ENCODE measurements around the gene WDR91. TPM values are rescaled to one million over a fixed set of nuclear protein-coding genes. Genes with fewer than 3 reads are reported as not detected.

The WDR91 gene
- total RNA-seq, 1 experiment from 2014 or later = 8.4 TPM

DNA sequence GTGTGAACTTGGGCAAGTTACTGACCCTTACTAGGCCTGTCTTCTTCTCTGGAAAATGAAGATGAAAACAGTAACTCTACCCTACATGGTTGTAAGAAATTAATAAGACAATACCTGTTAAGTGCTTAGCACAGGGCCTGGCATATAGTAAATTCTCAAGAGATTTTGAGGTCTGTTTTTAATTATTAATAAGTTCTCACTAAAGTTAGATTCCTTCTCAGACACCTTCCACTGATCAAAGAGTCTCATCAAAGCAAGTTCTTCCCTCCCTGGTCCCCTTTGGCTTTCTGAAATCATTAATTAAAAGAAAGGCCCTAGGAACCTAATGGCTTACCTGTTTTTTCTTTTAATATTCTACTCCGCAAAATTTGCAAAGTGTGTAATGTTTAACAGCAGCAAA is 58.9 kb downstream of the WDR91 start:
- Histone ChIP-seq H3K4me3 (no peak overlapping the region), H2AFZ (no peak overlapping the region), H3K79me2 (ENCODE audit: low read depth) (no peaks in the 10 kb centered on the region), H3K9me3 (ENCODE audit: insufficient read depth, low read depth) (peaks cover 20% of the 10 kb centered on the region), H3K36me3 (ENCODE audit: low read depth) (no peaks in the 10 kb centered on the region), H3K27ac (no peak overlapping the region), H4K20me1 (ENCODE audit: insufficient read depth) (no peaks in the 10 kb centered on the region), H3K27me3 (ENCODE audit: insufficient read depth, low read depth) (no peaks in the 10 kb centered on the region), H3F3A (ENCODE audit: insufficient read depth, low read depth) (peaks cover 6% of the 10 kb centered on the region; the same call in 1 of the 2 replicates), H3K4me2 (no peak overlapping the region), H3K9me2 (ENCODE audit: insufficient read depth) (no peaks in the 10 kb centered on the region), H3K4me1 (replicated peaks; ENCODE audit: insufficient read depth) (peaks cover 6% of the 10 kb centered on the region; the same call in 1 of the 2 replicates)
- CTCF ChIA-PET = no interaction called here
- intact Hi-C loops (cut with micrococcal nuclease; ENCODE audit: unreplicated experiment) = no loop called here
- TF ChIP-seq CTCF (conservative IDR thresholded peaks at IDR 0.05) (no peak), EZH2 (IDR thresholded peaks at IDR 0.05; ENCODE audit: low read depth) (no peak)
- POLR2A ChIA-PET (ENCODE audit: unreplicated experiment) = no interaction called here
- no peak for DNase-seq
- no TSS peak for BruUV-seq (replicated peaks)

- intact Hi-C loops (cut with micrococcal nuclease; ENCODE audit: unreplicated experiment) = no loop called here
- CTCF ChIA-PET = interaction anchor here (0.6 kb wide), 1 partner anchor 364 kb away, joined by 4 read pairs; no protein-coding TSS in a partner anchor
Observed at GRCh38 chr7:135151533-135151932, 59.8 kb downstream of the WDR91 start.

GRCh38 chr7:135151132-135151531 is 60.2 kb downstream of the WDR91 start:
- no peak overlapping the region for H3K4me2 ChIP-seq
- H3K27ac ChIP-seq = no peak overlapping the region
- no peaks in the 10 kb centered on the region for H3K9me2 ChIP-seq (ENCODE audit: insufficient read depth)
- no peak for TF ChIP-seq EZH2 (IDR thresholded peaks at IDR 0.05; ENCODE audit: low read depth)
- TF ChIP-seq CTCF (conservative IDR thresholded peaks at IDR 0.05) = no peak
- no peak overlapping the region for H2AFZ ChIP-seq
- no peaks in the 10 kb centered on the region for H3K36me3 ChIP-seq (ENCODE audit: low read depth)
- no TSS peak for BruUV-seq (replicated peaks)
- H3K79me2 ChIP-seq (ENCODE audit: low read depth) = no peaks in the 10 kb centered on the region
- CTCF ChIA-PET = no interaction called here
- POLR2A ChIA-PET (ENCODE audit: unreplicated experiment) = no interaction called here
- H3K9me3 ChIP-seq (ENCODE audit: insufficient read depth, low read depth) = peaks cover 9% of the 10 kb centered on the region
- peaks cover 6% of the 10 kb centered on the region; the same call in 1 of the 2 replicates for H3K4me1 ChIP-seq (replicated peaks; ENCODE audit: insufficient read depth)
- no peak for DNase-seq
- peaks cover 6% of the 10 kb centered on the region; the same call in 1 of the 2 replicates for H3F3A ChIP-seq (ENCODE audit: insufficient read depth, low read depth)
- intact Hi-C loops (cut with micrococcal nuclease; ENCODE audit: unreplicated experiment) = no loop called here
- H3K27me3 ChIP-seq (ENCODE audit: insufficient read depth, low read depth) = no peaks in the 10 kb centered on the region
- H3K4me3 ChIP-seq = no peak overlapping the region
- H4K20me1 ChIP-seq (ENCODE audit: insufficient read depth) = no peaks in the 10 kb centered on the region

More at GRCh38 chr7:135151533-135151932, 59.8 kb downstream of the WDR91 start:
- Histone ChIP-seq H3K27me3 (ENCODE audit: insufficient read depth, low read depth) (no peaks in the 10 kb centered on the region), H3K4me1 (replicated peaks; ENCODE audit: insufficient read depth) (peaks cover 6% of the 10 kb centered on the region; the same call in 1 of the 2 replicates), H3K36me3 (ENCODE audit: low read depth) (no peaks in the 10 kb centered on the region), H3K79me2 (ENCODE audit: low read depth) (no peaks in the 10 kb centered on the region), H3K9me3 (ENCODE audit: insufficient read depth, low read depth) (peaks cover 13% of the 10 kb centered on the region), H3F3A (ENCODE audit: insufficient read depth, low read depth) (peaks cover 6% of the 10 kb centered on the region; the same call in 1 of the 2 replicates), H3K9me2 (ENCODE audit: insufficient read depth) (no peaks in the 10 kb centered on the region), H3K4me3 (no peak overlapping the region), H2AFZ (no peak overlapping the region), H3K27ac (no peak overlapping the region), H4K20me1 (ENCODE audit: insufficient read depth) (no peaks in the 10 kb centered on the region), H3K4me2 (no peak overlapping the region)
- TF ChIP-seq EZH2 (IDR thresholded peaks at IDR 0.05; ENCODE audit: low read depth) (no peak), CTCF (conservative IDR thresholded peaks at IDR 0.05) (no peak)
- no peak for DNase-seq
- BruUV-seq (replicated peaks) = no TSS peak
- POLR2A ChIA-PET (ENCODE audit: unreplicated experiment) = no interaction called here
